ENCODE measurements around the gene MUS81.
A peak's percentile ranks its signal among the peaks of the same experiment; 100 is the strongest.
"Not testable (repeated sequence)": the region's sequence is repeated elsewhere in the genome, so short reads cannot be mapped to it uniquely, and the experiment has no call there.

Gene MUS81

DNA sequence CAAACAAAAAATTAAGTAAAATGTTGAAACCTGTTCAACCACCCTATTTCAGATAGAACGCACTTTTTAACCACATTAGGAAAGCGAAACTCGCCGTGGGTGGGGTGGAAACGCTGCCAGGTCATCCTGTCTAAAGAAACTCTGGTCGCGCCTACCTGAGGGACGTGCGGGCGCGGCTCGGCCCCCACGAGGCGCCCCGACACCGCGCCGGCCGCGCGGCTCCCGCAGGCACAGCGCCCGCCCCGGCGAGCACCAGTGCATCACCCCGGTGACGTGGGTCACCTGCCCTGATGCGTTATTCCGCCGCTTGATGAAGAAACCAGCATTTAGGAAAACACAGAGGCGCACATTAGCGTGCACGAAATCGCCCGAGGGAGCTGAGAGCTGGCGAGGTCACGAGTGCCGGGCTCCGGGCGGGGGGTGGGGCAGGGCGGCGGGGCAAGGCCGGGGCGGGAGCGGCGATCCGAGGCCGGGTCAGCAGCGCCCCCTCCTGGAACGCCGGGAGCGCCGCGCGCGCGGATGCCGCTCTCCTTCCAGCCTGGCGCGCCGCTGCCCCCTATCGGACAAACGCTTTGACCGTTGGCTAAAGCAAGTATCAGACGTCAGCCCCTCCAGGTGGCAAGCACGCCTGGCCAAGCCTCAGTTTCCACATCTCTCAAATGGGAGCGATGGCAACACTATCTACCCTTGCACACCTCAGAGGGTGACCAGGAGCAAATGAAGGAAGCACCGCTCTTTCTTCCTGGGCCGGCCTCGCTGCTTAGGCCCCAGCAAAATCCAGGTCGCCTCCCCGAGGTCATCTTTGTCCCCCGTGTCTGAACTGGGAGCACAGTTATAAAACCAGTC lies 42.2 kb upstream of the MUS81 start:
- H3K4me3 ChIP-seq (ENCODE audit: low read length): peak overlapping the region; percentile 71
- peak; percentile 79 for DNase-seq (ENCODE audit: low read depth)
- TF ChIP-seq, protein P1, sequence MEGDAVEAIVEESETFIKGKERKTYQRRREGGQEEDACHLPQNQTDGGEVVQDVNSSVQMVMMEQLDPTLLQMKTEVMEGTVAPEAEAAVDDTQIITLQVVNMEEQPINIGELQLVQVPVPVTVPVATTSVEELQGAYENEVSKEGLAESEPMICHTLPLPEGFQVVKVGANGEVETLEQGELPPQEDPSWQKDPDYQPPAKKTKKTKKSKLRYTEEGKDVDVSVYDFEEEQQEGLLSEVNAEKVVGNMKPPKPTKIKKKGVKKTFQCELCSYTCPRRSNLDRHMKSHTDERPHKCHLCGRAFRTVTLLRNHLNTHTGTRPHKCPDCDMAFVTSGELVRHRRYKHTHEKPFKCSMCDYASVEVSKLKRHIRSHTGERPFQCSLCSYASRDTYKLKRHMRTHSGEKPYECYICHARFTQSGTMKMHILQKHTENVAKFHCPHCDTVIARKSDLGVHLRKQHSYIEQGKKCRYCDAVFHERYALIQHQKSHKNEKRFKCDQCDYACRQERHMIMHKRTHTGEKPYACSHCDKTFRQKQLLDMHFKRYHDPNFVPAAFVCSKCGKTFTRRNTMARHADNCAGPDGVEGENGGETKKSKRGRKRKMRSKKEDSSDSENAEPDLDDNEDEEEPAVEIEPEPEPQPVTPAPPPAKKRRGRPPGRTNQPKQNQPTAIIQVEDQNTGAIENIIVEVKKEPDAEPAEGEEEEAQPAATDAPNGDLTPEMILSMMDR (conservative IDR thresholded peaks at IDR 0.05; ENCODE audit: low read length): peak; percentile 75

DNA sequence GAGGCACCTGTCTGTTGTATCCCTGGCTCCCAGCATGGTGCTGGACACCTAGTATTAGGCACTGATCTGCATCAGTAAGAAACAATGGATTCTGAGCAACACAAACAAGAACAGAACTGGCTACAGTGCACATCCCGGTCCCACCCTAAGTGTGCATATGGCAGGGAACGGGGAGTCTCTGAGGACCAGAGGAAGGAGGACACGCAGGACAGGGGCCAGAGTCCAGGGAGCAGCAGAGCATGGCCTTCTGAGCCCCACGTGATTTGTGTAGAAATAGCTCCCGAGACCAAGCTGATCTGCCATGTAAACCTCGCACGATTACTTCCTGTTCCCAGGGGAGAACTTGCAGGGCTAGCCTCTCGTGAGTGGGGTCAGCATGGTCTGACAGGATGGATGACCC lies 39.1 kb upstream of the MUS81 start:
- TF ChIP-seq, protein P1 (conservative IDR thresholded peaks at IDR 0.05; ENCODE audit: low read length): no peak
- H3K4me3 ChIP-seq (ENCODE audit: low read length): no peak overlapping the region
- DNase-seq (ENCODE audit: low read depth): no peak

DNA sequence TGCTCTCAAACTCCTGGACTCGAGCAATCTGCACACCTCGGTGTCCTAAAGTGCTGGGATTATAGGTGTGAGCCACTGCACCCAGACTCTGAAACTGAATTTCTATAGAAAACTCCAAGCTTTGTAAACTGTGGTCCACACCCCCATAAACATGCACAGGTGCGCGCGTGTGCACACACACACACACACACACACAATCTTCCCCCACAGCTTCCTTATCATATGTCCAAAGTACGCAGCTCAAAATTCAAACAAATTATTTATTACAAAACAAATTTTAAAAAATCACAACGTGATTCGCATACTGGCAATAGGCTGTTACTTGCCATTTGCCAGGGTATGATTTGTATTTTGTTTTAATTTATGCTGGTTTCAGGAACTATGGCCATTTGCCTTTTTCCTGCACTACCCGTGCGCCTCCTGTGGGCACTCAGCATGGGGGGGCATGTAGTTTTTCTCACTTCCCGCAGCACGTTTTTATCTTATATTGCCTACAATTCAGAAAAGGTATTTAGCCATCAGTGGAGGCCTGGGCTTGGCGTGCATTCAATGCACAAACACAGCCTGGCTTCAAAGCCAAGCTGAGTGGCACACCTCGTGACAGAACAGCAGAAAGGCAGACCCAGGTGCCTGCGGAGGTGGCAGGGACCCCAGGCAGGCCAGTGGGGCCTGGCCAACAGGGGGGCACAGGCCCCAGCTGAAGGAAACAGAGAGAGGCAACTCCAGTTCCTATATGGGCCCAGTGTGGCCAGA lies 37.3 kb upstream of the MUS81 start:
- TF ChIP-seq, protein P1 (conservative IDR thresholded peaks at IDR 0.05; ENCODE audit: low read length): no peak
- H3K4me3 ChIP-seq (ENCODE audit: low read length): no peak overlapping the region
- DNase-seq (ENCODE audit: low read depth): no peak

DNA sequence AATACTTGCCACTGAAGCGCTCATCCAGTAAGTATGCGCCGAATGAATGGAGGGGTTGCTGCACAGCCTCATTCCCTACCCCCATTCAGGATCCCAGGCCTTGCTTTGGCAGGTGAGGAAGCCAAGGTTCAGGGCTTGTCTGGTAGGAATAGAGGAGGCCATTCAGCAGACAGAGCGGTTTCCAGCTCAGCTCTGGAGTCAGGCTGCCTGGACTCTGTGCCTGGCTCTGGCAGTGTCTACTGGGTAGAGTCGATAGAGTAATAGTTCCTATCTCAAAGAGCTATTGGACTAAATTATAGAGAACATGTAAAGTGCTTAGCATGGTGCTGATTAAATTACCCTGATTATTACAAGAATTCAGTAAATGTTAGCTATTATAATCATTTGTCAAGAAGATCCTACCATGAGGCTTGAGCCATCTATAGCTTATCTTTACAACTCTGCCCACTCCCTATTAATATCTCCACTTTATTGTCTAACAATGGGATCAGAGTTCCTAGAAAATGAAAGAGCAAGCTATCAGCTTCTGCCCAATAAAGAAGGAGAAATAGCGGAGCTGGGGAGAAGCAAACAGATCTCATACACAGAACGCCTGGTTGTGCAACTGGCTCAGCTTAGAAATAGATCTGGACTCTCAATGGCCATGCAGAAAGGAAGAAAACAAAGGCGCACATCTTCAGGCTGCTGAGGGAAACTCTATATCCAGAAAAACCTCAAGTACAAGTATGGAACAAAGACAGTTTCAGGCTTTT lies 33.1 kb upstream of the MUS81 start:
- H3K4me3 ChIP-seq (ENCODE audit: low read length): no peak overlapping the region
- DNase-seq (ENCODE audit: low read depth): no peak
- TF ChIP-seq, protein P1 (conservative IDR thresholded peaks at IDR 0.05; ENCODE audit: low read length): no peak

DNA sequence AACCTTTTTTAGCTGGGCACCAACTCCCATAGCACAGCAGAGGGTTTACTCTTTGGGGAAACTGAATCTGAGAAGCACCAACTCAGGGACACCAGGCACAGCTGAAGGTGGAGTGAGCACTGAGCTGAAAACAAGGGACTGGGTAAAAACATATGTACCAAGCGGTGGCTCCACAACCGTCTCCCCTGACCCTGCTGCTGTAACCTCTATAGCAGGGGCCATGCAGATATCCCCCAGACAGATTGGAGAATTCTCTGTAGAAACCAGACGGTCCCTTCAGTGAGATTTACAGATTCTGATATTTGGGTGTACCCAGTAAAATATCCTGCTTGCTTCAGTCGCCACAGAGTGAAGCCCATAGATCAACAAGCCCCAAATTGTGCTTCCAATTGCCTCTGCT lies 30.8 kb upstream of the MUS81 start:
- H3K4me3 ChIP-seq (ENCODE audit: low read length): no peak overlapping the region
- TF ChIP-seq, protein P1 (conservative IDR thresholded peaks at IDR 0.05; ENCODE audit: low read length): no peak
- DNase-seq (ENCODE audit: low read depth): no peak

DNA sequence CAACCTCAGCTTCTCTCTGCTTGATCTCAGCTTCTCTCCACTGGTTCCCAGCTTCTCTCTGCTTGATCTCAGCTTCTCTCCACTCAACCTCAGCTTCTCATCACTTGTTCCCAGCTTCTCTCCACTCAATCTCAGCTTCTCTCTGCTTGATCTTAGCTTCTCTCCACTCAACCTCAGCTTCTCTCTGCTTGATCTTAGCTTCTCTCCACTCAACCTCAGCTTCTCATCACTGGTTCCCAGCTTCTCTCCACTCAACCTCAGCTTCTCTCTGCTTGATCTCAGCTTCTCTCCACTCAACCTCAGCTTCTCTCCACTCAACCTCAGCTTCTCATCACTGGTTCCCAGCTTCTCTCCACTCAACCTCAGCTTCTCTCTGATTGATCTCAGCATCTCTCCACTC lies 28.0 kb upstream of the MUS81 start:
- DNase-seq (ENCODE audit: low read depth); H3K4me3 ChIP-seq (ENCODE audit: low read length): not testable (repeated sequence)

DNA sequence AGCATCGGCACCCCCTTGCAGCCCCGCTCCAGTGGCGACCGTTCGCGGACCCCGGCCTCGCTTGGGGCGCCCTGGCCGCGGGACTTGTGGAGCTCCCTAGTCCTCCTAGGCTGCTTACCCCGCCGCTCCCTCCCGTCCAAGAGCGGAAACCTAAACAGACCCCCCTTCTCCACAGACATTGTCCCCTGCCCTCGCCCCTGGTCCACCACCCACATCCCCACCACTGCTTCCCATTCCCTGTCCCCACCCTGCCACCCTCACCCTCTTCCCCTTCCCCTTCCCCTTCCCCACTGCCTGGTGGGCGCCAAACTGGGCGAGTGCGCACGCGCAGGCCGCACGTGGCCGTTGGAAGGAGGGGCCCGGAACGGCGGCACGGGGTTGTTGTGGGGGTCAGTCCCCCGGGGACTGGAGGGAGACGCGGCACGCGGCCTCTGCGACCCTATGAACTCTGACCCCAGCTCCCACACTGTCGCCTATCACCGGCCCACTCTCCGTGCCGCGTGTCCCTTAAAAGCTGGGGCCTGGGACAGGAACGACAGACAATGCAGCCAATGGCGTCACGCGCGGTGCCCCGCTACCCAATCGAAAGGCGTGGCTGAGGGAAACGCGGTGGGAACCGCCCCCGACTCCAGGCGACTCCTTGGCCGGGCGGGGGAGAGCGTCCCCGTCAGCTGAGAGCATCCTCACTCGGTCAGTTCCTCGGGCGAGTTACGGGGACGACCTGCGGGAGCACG lies 26.8 kb upstream of the MUS81 start, which contains the start of gene SNX32:
TSS of gene SNX32 (plus strand) at position 667 of the 734 bp plus-strand sequence. CDS start 103 bp downstream, outside the sequence.
- H3K4me3 ChIP-seq (ENCODE audit: low read length): peak within 1 kb of the TSS; percentile 71
- DNase-seq (ENCODE audit: low read depth): peak; percentile 86
- TF ChIP-seq, protein P1 (conservative IDR thresholded peaks at IDR 0.05; ENCODE audit: low read length): no peak

Data from AG10803 (cell line).